ENCODE data around the gene ADRM1. TPM values are rescaled to one million over a fixed set of nuclear protein-coding genes. Genes with fewer than 3 reads are reported as not detected.

The ADRM1 gene
- total RNA-seq, 4 donors from 2014 or later, result 97.7 to 164 (median 111) TPM

GRCh38 chr20:62269378-62269777 lies 33.4 kb upstream of the ADRM1 start:
- no peak for ATAC-seq (ENCODE audit: low FRiP score)

GRCh38 chr20:62269871-62270270 lies 32.9 kb upstream of the ADRM1 start:
- TF ChIP-seq CTCF (IDR thresholded peaks at IDR 0.05), result no peak
- DNase-seq (ENCODE audit: low spot score) (no peak), ATAC-seq (ENCODE audit: low FRiP score) (no peak)

More at GRCh38 chr20:62269378-62269777, 33.4 kb upstream of the ADRM1 start:
- no peak for TF ChIP-seq CTCF (IDR thresholded peaks at IDR 0.05)
- DNase-seq (ENCODE audit: low spot score), result no peak

- TF ChIP-seq CTCF (IDR thresholded peaks at IDR 0.05), result no peak
- DNase-seq (ENCODE audit: low spot score) (no peak), ATAC-seq (ENCODE audit: low FRiP score) (no peak)
Observed at GRCh38 chr20:62272200-62272599, 30.6 kb upstream of the ADRM1 start.

GRCh38 chr20:62273416-62273815 lies 29.4 kb upstream of the ADRM1 start:
- ATAC-seq (ENCODE audit: low FRiP score) (no peak), DNase-seq (ENCODE audit: low spot score) (no peak)
- no peak for TF ChIP-seq CTCF (IDR thresholded peaks at IDR 0.05)

- no peak for DNase-seq (ENCODE audit: low spot score)
- TF ChIP-seq CTCF (IDR thresholded peaks at IDR 0.05), result no peak
- peak; percentile 74 for ATAC-seq (ENCODE audit: low FRiP score)
Observed at GRCh38 chr20:62274332-62274950, 28.4 kb upstream of the ADRM1 start.

GRCh38 chr20:62275219-62275618 lies 27.6 kb upstream of the ADRM1 start:
- TF ChIP-seq CTCF (IDR thresholded peaks at IDR 0.05), result no peak

GRCh38 chr20:62276439-62276838 lies 26.4 kb upstream of the ADRM1 start:
- no peak for ATAC-seq (ENCODE audit: low FRiP score)

More at GRCh38 chr20:62275219-62275618, 27.6 kb upstream of the ADRM1 start:
- no peak for DNase-seq (ENCODE audit: low spot score)
- no peak for ATAC-seq (ENCODE audit: low FRiP score)

More at GRCh38 chr20:62276439-62276838, 26.4 kb upstream of the ADRM1 start:
- TF ChIP-seq CTCF (IDR thresholded peaks at IDR 0.05), result no peak
- DNase-seq (ENCODE audit: low spot score), result no peak
